NT2/D1 (cell line): ENCODE results near the gene SPC24.

Experiments
- YY1 ChIP-seq: IDR thresholded peaks from 2 replicates; pipeline ENCODE4 v1.6.1; 2011; ENCODE audit not compliant: insufficient read length, insufficient read depth
- ZNF274 ChIP-seq: IDR thresholded peaks from 2 replicates; pipeline ENCODE4 v1.6.1; 2011; ENCODE audit warnings: mild to moderate bottlenecking, low read depth, low read length

- TF ChIP-seq ZNF274, result no peak
- TF ChIP-seq YY1, result no peak
These were observed 917 bp downstream of the SPC24 start for GRCh38 chr19:11154683-11155047.
